Activated CD8-positive, alpha-beta memory T cell treated with anti-CD3 and anti-CD28 coated beads, Interleukin-2, amount 50 U/mL, for 24 hours (primary cell): ENCODE measurements around the gene HVCN1.
"Not testable (repeated sequence)": the region's sequence is repeated elsewhere in the genome, so short reads cannot be mapped to it uniquely, and the experiment has no call there.

ENCODE experiments used
- DNase-seq: peaks from one replicate; pipeline ENCODE4 v3.0.0-alpha.2; 2020; ENCODE audit errors: extremely low read depth

The HVCN1 gene

GRCh38 chr12:110688446-110689280 is at the start of gene HVCN1:
Gene HVCN1, minus strand, starts transcription at chr12:110689115. Its CDS starts 5,870 bp downstream, at chr12:110683245.
- DNase-seq: no peak

GRCh38 chr12:110737532-110737931 is 48.6 kb upstream of the HVCN1 start:
- no peak for DNase-seq

- DNase-seq: not testable (repeated sequence)
Measured at GRCh38 chr12:110737016-110737415, 48.1 kb upstream of the HVCN1 start.

GRCh38 chr12:110733900-110734299 is 45.0 kb upstream of the HVCN1 start:
- no peak for DNase-seq

GRCh38 chr12:110733089-110733715 is 44.3 kb upstream of the HVCN1 start:
- no peak for DNase-seq

- DNase-seq: no peak
Measured at GRCh38 chr12:110732572-110732971, 43.7 kb upstream of the HVCN1 start.

- no peak for DNase-seq
Measured at GRCh38 chr12:110731479-110731878, 42.6 kb upstream of the HVCN1 start.

GRCh38 chr12:110728628-110729027 is 39.7 kb upstream of the HVCN1 start:
- DNase-seq: no peak

- DNase-seq: no peak
Measured at GRCh38 chr12:110726708-110727369, 37.9 kb upstream of the HVCN1 start.

- no peak for DNase-seq
Measured at GRCh38 chr12:110726028-110726427, 37.1 kb upstream of the HVCN1 start.

GRCh38 chr12:110725267-110725666 is 36.4 kb upstream of the HVCN1 start:
- DNase-seq: no peak

- DNase-seq: not testable (repeated sequence)
Measured at GRCh38 chr12:110722892-110723291, 34.0 kb upstream of the HVCN1 start.

- DNase-seq: no peak
Measured at GRCh38 chr12:110721570-110721969, 32.7 kb upstream of the HVCN1 start.

GRCh38 chr12:110720516-110720915 is 31.6 kb upstream of the HVCN1 start:
- DNase-seq: no peak

- DNase-seq: no peak
Measured at GRCh38 chr12:110718222-110718908, 29.4 kb upstream of the HVCN1 start.

GRCh38 chr12:110717037-110717436 is 28.1 kb upstream of the HVCN1 start:
- DNase-seq: no peak

- DNase-seq: no peak
Measured at GRCh38 chr12:110708917-110709316, 20.0 kb upstream of the HVCN1 start.

GRCh38 chr12:110705309-110705708 is 16.4 kb upstream of the HVCN1 start:
- no peak for DNase-seq

- no peak for DNase-seq
Measured at GRCh38 chr12:110704750-110705149, 15.8 kb upstream of the HVCN1 start.

- DNase-seq: no peak
Measured at GRCh38 chr12:110704231-110704630, 15.3 kb upstream of the HVCN1 start.

- no peak for DNase-seq
Measured at GRCh38 chr12:110702081-110702480, 13.2 kb upstream of the HVCN1 start.
